Measurements from ENCODE around the gene NBPF26.
A peak's percentile ranks its signal among the peaks of the same experiment; 100 is the strongest.
"Not testable (repeated sequence)": the region's sequence is repeated elsewhere in the genome, so short reads cannot be mapped to it uniquely, and the experiment has no call there.

The NBPF26 gene

DNA sequence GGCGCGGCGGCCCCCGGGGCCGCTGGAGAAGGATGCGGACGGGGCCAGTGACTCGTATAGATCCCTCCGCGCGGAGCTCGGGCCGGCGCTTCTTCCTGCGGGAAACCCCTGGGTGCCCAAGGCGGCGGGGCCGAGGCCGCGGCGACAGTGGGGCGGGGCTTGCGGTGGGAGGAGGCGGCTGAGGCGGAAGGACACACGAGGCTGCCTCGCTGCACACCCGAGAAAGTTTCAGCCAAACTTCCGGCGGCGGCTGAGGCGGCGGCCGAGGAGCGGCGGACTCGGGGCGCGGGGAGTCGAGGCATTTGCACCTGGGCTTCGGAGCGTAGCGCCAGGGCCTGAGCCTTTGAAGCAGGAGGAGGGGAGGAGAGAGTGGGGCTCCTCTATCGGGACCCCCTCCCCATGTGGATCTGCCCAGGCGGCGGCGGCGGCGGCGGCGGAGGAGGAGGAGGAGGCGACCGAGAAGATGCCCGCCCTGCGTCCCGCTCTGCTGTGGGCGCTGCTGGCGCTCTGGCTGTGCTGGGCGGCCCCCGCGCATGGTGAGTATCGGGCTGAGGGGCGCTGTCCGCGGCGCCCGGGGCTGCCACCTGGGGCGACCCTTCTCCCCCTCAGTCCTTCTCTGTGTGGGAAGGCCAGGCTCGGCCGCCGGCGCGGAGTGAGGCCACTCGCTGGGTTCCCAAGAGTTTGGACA lies at the start of gene NBPF26:
NBPF26 (plus strand) TSS at position 231 of the 688 bp plus-strand sequence.
- peak; percentile 47 for DNase-seq (ENCODE audit: low read depth)

GRCh38 chr1:120680106-120680819 lies 43.5 kb upstream of the NBPF26 start:
- not testable (repeated sequence) for DNase-seq (ENCODE audit: low read depth)

DNA sequence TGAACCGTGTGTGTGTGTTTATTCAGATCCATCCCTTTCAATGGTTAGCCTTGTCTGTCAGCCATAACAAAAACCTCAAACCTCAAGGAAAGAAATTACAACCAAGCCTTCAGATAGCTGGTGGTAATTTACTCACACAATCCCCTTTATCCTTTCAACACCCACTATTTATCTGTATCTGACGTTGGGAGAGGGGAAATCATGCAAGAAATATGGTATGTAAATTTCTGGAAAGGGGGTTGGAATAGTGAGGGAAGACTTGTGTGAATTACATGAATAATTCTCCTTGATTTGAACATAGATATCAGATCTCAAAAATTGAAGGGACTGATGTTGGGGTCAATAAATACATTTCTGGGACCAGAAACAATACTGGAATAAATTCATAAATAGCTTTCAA lies 42.8 kb upstream of the NBPF26 start:
- not testable (repeated sequence) for DNase-seq (ENCODE audit: low read depth)

DNA sequence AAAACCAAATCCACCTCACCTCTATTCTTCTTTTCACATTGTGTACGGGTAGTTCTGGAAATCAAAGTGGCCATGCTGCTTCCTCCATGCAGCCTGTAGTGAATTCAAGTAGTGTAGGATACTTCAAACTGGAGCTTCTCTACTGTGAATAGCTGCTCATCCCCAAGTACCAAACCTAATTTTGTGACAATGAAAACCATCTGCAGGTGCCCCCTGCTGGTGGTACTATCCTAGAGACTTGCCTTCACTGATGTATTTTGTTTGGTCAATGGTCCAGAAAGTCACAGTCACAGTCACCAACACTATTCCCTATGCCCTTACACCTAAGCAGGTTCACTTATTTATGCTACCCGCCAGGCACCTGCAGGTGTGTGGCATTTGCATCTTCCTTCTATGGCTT lies 39.3 kb upstream of the NBPF26 start:
- DNase-seq (ENCODE audit: low read depth), result not testable (repeated sequence)

DNA sequence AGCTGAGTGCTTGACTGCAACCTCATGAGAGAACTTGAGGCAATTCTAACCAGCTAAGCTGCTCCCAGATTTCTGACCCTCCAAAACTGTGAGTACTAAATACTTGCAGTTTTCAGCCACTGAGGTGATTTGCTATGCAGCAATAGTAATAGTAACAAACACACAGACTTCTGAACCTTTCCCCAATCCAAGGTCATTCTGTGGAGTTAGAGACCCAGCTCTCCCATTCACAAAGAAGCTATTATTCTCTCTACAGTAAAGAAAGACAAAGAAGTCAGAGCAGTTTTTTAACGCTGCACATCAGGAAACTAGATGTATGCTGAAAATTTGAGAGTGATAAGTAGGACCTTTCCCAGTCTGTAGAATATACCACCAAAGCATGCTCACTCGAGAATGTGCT lies 38.1 kb upstream of the NBPF26 start:
- DNase-seq (ENCODE audit: low read depth), result not testable (repeated sequence)

- DNase-seq (ENCODE audit: low read depth), result not testable (repeated sequence)
These were observed 36.5 kb upstream of the NBPF26 start for GRCh38 chr1:120687250-120687649.

DNA sequence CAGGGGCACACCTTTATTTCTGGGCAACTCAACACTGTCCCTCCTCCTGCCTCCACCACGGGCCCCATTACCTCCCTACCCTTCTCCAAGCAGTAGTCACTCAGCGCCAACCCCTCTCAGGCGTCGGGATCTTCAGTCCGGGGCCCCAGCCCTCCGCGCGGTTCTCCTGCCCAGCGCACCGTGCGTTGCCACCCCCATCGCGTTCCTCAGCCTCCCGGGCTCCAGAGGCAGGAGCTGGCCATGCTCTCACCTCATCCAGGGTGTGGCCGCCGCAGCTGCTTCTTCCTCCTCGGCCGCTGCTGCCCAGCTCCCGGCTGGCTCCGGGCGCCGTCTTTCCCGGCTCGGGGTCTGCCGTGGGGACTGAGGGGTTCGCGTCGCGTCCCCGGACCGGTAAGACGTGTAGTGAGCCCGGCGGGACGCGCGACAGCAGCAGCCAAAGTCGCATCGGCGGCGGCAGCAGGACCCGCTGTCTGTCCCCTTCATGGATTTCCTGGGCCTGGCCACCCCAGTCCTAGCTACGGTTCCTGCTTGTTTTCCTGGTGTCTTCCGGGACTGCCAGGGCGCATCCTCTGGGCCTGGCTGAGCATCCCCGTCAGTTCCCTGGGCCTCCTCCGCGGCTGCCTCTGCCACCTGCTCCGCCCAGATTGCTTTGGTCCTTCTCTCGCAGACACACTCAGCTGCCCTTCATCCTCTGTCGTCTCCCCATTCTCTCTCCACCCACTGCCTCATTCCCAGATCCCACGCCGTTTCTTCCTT lies 22.8 kb upstream of the NBPF26 start:
- DNase-seq (ENCODE audit: low read depth), result not testable (repeated sequence)

DNA sequence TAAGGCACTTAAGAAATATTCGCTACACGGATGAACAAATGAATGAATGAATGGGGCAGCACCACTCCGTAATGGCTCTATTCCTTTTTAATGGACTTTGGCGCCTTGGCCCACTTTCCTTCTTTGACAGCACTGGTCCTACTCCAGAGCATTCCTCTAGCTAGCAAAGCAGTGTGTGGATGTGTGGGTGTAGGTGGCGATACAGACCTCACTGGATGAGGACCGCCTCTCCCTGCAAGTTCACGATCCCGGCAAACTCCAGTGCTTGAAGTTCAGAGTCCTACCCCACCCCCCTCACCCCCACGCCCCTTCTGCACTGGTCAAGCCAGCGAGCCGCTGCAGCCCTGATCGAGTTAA lies 409 bp upstream of the NBPF26 start:
- not testable (repeated sequence) for DNase-seq (ENCODE audit: low read depth)

GRCh38 chr1:120724507-120724906 lies 762 bp downstream of the NBPF26 start:
- not testable (repeated sequence) for DNase-seq (ENCODE audit: low read depth)

GRCh38 chr1:120728811-120729210 lies 5.1 kb downstream of the NBPF26 start:
- DNase-seq (ENCODE audit: low read depth), result not testable (repeated sequence)

DNA sequence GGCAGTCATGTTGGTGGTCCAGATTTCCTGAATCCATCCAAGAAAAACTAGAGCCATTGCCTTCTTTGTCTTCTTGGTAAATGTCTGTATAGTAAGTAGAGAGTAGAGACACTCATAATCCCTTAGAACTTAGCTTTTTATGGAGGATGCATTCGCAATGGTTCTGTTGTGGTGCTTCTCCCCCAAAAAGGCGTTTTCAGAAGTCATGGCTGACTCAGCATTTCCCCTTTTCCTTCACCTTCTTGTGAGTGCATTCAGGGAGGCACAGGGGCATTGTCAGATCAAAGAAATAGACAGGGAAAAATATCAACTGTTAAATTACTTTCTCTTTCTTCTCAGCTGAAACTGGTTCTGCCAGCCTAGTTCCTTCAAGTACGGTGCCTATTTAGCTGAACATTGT lies 45.3 kb downstream of the NBPF26 start:
- DNase-seq (ENCODE audit: low read depth), result not testable (repeated sequence)

DNA sequence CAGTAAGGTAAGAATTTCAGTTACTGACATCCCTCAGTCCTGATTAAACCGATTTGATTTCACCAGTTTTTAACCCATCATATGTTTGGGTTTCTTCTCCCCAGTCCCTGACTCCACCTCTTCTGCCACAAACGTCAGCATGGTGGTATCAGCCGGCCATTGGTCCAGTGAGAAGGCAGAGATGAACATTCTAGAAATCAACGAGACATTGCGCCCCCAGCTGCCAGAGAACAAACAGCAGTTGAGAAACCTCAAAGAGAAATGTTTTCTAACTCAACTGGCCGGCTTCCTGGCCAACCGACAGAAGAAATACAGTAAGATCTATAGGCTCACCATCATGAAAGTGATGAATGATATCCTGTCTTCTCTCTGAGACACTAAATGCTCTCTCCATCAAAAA lies 81.7 kb downstream of the NBPF26 start:
- not testable (repeated sequence) for DNase-seq (ENCODE audit: low read depth)

DNA sequence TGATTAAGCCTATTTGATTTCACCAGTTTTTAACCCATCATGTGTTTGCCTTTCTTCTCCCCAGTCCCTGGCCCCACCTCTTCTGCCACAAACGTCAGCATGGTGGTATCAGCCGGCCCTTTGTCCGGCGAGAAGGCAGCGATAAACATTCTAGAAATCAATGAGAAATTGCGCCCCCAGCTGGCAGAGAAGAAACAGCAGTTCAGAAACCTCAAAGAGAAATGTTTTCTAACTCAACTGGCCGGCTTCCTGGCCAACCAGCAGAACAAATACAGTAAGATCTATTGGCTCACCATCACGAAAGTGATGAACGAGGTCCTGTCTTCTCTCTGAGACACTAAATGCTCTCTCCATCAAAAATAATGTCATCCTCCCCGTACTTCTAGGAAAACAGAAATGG lies 88.1 kb downstream of the NBPF26 start:
- DNase-seq (ENCODE audit: low read depth), result not testable (repeated sequence)

DNA sequence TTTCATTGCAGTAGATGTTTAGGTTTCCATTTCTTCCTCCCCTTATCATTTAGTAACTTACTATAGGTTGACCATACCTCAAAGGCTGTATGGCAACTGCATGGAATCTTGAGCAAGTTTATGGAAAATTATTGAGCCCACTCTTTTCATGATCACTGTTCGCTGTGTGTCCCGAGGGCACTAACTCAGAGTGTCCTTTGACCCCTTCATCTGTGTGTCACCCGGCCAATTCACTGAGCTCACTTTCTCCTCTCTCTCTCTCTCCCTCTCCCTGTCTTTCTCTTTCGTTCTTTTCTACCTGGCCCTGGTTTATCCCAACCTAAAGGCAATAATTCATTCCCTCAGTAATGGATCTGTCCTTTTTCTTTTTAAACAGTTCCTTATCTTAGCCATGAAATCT lies 101.3 kb downstream of the NBPF26 start:
- DNase-seq (ENCODE audit: low read depth), result not testable (repeated sequence)

GRCh38 chr1:120826623-120827022 lies 102.9 kb downstream of the NBPF26 start:
- DNase-seq (ENCODE audit: low read depth), result not testable (repeated sequence)

DNA sequence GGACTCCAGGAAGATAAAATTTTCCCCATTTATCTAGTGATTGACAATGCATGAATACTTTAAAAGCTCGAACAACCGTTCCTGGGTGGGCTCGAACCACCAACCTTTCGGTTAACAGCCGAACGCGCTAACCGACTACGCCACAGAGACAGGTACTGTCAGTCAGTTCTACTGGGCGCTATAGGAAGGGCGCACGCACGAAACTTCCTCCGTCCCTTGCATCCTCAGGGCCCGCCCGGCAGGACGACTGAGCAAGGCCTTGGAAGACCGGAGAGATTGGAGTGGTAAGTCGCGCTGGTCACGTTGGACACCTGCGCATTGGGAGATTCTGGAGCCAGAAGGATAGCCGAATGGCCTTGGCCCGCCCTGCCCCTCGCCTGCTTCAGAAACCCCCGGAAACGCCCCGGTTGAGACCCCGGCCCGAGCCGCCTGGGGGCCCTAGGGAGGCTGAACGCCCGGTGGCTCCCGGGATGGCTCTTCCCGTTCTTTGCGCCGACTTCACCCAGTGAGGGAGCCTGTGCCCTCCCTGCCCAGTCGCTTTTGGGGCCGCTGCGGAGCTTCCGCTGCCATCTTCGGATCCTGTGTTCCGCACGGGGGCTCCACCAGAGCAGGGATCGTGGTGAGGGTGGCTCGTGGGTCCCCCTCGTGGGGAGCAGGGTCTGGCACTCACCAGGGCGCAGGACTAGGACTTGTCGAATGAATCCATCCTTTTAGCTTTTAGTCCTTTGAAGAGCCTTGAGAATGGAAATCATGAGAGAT lies 120.6 kb downstream of the NBPF26 start:
- DNase-seq (ENCODE audit: low read depth), result peak; percentile 55

DNA sequence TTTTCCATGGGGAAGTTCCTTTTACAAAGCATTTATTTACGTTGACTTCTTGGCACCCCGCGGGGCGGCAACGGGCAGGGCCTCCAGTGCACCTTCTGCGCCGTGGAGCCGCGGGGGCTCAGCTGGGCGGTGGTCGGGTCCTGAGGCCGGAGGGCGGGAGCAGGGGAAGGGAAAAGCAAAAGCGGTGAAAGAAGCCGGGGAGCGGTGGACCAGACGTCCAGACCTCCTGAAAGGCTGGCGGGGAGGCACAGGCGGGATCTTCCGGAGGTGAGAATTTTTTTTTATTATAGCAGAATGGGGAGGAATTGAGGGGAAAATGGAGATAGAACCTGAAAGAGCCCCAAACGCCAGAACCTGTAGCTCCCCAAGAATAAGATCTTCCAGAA lies 121.2 kb downstream of the NBPF26 start:
- DNase-seq (ENCODE audit: low read depth), result not testable (repeated sequence)

- DNase-seq (ENCODE audit: low read depth), result not testable (repeated sequence)
These were observed 125.9 kb downstream of the NBPF26 start for GRCh38 chr1:120849400-120850286.

DNA sequence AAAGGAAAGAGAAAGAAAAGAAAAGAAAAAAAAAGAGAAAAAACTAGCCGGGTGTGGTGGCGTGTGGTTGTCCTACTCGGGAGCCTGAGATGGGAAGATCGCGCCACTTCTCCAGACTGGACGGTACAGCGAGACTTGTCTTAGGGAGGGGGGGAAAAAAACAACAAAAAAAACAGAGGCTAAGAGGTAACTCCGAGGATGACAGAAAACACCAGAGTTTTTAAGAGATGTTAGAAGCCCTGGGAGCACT lies 126.5 kb downstream of the NBPF26 start:
- DNase-seq (ENCODE audit: low read depth), result peak; percentile 3

GRCh38 chr1:120850537-120851421 lies 127.0 kb downstream of the NBPF26 start:
- peak; percentile 50 for DNase-seq (ENCODE audit: low read depth)

Measured in activated T-cell treated with anti-CD3 and anti-CD28 coated beads for 1 hour (primary cell).